WTC11 (cell line): ENCODE measurements around the gene CAB39L. TPM values are rescaled to one million over a fixed set of nuclear protein-coding genes. Genes with fewer than 3 reads are reported as not detected.

ENCODE experiments used
- ATAC-seq: fragments of 200-7000 bp; cut with Tn5 transposase; 2 replicates; pipeline ENCODE4 v1.10.0; 2021; ENCODE audit warnings: mild to moderate bottlenecking, moderate library complexity
- CTCF ChIA-PET: fragments of 300-600 bp; sonication (Branson Sonifier 250); formaldehyde crosslinking; loops from one replicate; lab custom pipeline; 2021; ENCODE audit warnings: antibody characterized with exemption; lab: Charles Lee
- POLR2A ChIA-PET: fragments of 350-600 bp; sonication (Branson Sonifier 250); formaldehyde crosslinking; loops from one replicate; lab custom pipeline; 2021; ENCODE audit warnings: antibody characterized with exemption; lab: Charles Lee
- DNase-seq: peaks from one replicate; pipeline ENCODE4 v3.0.0; 2021; ENCODE audit warnings: low spot score
- H3K27ac Mint-ChIP-seq: 2 replicates; pipeline ENCODE4 v1.8.0; 2021; ENCODE audit warnings: mixed read lengths
- H3K27me3 Mint-ChIP-seq: 2 replicates; pipeline ENCODE4 v1.8.0; 2021; ENCODE audit warnings: low read depth, mild to moderate bottlenecking, moderate library complexity, mixed read lengths
- H3K36me3 Mint-ChIP-seq: 2 replicates; pipeline ENCODE4 v1.8.0; 2021; ENCODE audit warnings: mixed read lengths
- H3K4me1 Mint-ChIP-seq: 2 replicates; pipeline ENCODE4 v1.8.0; 2022; ENCODE audit warnings: mixed read lengths
- H3K4me3 Mint-ChIP-seq: 2 replicates; pipeline ENCODE4 v1.8.0; 2021; ENCODE audit warnings: mild to moderate bottlenecking, moderate library complexity, mixed read lengths
- H3K9me3 Mint-ChIP-seq: 2 replicates; pipeline ENCODE4 v1.8.0; 2021; ENCODE audit warnings: mixed read lengths
- CREB1 ChIP-seq: sonication (generic); formaldehyde crosslinking; IDR thresholded peaks from 2 replicates; pipeline ENCODE4 v1.8.0; 2023; ENCODE audit warnings: mild to moderate bottlenecking, missing genetic modification reagents
- CREM ChIP-seq: sonication (generic); formaldehyde crosslinking; IDR thresholded peaks from 2 replicates; pipeline ENCODE4 v1.8.1; 2022; ENCODE audit warnings: mild to moderate bottlenecking, missing genetic modification reagents, moderate library complexity
- GABPB1 ChIP-seq: sonication (generic); formaldehyde crosslinking; IDR thresholded peaks from 2 replicates; pipeline ENCODE4 v1.8.1; 2023; ENCODE audit warnings: mild to moderate bottlenecking, missing genetic modification reagents
- GRHL2 ChIP-seq: fragments of 250-450 bp; sonication (Bioruptor Pico); IDR thresholded peaks from 2 replicates; pipeline ENCODE4 v1.8.0; 2022; ENCODE audit warnings: mild to moderate bottlenecking, moderate library complexity; ENCODE audit not compliant: insufficient replicate concordance, severe bottlenecking
- MYBL2 ChIP-seq: sonication (generic); formaldehyde crosslinking; IDR thresholded peaks from 2 replicates; pipeline ENCODE4 v1.8.1; 2023; ENCODE audit warnings: mild to moderate bottlenecking, moderate library complexity, missing genetic modification reagents
- OVOL2 ChIP-seq: fragments of 250-450 bp; sonication (Bioruptor Pico); IDR thresholded peaks from 2 replicates; pipeline ENCODE4 v1.9.0; 2021; ENCODE audit warnings: mild to moderate bottlenecking, borderline replicate concordance
- PRRX2 ChIP-seq: fragments of 250-450 bp; sonication (Bioruptor Pico); IDR thresholded peaks from 2 replicates; pipeline ENCODE4 v1.8.0; 2021; ENCODE audit warnings: mild to moderate bottlenecking
- SOX15 ChIP-seq: fragments of 250-450 bp; sonication (Bioruptor Pico); IDR thresholded peaks from 2 replicates; pipeline ENCODE4 v1.9.0; 2021; ENCODE audit warnings: mild to moderate bottlenecking
- ZMAT4 ChIP-seq: fragments of 250-450 bp; sonication (Bioruptor Pico); IDR thresholded peaks from 2 replicates; pipeline ENCODE4 v1.9.0; 2021; ENCODE audit warnings: mild to moderate bottlenecking
- total RNA-seq: library from RNA; stranded (reverse); gene quantifications from 3 replicates; pipeline ENCODE4 v1.2.3, GENCODE V29; 2021
- TF ChIP-seq, protein P1 (sequence below): sonication (generic); formaldehyde crosslinking; IDR thresholded peaks from 2 replicates; pipeline ENCODE4 v1.8.1; 2022; ENCODE audit warnings: mild to moderate bottlenecking, missing genetic modification reagents, moderate library complexity, borderline replicate concordance
- TF ChIP-seq, protein P2 (sequence below): sonication (generic); formaldehyde crosslinking; IDR thresholded peaks from 2 replicates; pipeline ENCODE4 v1.8.1; 2023; ENCODE audit warnings: mild to moderate bottlenecking, missing genetic modification reagents, borderline replicate concordance
- TF ChIP-seq, protein P3 (sequence below): sonication (generic); formaldehyde crosslinking; IDR thresholded peaks from 2 replicates; pipeline ENCODE4 v1.8.1; 2022; ENCODE audit warnings: low read depth, missing genetic modification reagents, borderline replicate concordance
- TF ChIP-seq, protein P4 (sequence below): sonication (generic); formaldehyde crosslinking; IDR thresholded peaks from 2 replicates; pipeline ENCODE4 v1.8.1; 2023; ENCODE audit warnings: mild to moderate bottlenecking, missing genetic modification reagents
- TF ChIP-seq, protein P5 (sequence below): fragments of 250-450 bp; sonication (Bioruptor Pico); IDR thresholded peaks from 2 replicates; pipeline ENCODE4 v1.8.0; 2021; ENCODE audit warnings: mild to moderate bottlenecking

The CAB39L gene
- total RNA-seq, 1 experiment from 2014 or later, result 3.3 TPM

- TF ChIP-seq, protein P1, sequence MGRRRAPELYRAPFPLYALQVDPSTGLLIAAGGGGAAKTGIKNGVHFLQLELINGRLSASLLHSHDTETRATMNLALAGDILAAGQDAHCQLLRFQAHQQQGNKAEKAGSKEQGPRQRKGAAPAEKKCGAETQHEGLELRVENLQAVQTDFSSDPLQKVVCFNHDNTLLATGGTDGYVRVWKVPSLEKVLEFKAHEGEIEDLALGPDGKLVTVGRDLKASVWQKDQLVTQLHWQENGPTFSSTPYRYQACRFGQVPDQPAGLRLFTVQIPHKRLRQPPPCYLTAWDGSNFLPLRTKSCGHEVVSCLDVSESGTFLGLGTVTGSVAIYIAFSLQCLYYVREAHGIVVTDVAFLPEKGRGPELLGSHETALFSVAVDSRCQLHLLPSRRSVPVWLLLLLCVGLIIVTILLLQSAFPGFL (CRISPR knock-in tag), result no peak
- TF ChIP-seq SOX15 (CRISPR knock-in tag) (no peak), OVOL2 (no peak), CREB1 (no peak)
- TF ChIP-seq, protein P2, sequence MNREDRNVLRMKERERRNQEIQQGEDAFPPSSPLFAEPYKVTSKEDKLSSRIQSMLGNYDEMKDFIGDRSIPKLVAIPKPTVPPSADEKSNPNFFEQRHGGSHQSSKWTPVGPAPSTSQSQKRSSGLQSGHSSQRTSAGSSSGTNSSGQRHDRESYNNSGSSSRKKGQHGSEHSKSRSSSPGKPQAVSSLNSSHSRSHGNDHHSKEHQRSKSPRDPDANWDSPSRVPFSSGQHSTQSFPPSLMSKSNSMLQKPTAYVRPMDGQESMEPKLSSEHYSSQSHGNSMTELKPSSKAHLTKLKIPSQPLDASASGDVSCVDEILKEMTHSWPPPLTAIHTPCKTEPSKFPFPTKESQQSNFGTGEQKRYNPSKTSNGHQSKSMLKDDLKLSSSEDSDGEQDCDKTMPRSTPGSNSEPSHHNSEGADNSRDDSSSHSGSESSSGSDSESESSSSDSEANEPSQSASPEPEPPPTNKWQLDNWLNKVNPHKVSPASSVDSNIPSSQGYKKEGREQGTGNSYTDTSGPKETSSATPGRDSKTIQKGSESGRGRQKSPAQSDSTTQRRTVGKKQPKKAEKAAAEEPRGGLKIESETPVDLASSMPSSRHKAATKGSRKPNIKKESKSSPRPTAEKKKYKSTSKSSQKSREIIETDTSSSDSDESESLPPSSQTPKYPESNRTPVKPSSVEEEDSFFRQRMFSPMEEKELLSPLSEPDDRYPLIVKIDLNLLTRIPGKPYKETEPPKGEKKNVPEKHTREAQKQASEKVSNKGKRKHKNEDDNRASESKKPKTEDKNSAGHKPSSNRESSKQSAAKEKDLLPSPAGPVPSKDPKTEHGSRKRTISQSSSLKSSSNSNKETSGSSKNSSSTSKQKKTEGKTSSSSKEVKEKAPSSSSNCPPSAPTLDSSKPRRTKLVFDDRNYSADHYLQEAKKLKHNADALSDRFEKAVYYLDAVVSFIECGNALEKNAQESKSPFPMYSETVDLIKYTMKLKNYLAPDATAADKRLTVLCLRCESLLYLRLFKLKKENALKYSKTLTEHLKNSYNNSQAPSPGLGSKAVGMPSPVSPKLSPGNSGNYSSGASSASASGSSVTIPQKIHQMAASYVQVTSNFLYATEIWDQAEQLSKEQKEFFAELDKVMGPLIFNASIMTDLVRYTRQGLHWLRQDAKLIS (CRISPR knock-in tag), result no peak
- TF ChIP-seq, all 79 proteins: peak for 0
Measured at GRCh38 chr13:49472186-49472585, 28.3 kb upstream of the CAB39L start (continued).

- H3K4me1 Mint-ChIP-seq, result no peaks in the 10 kb centered on the region
- DNase-seq (no peak), ATAC-seq (no peak)
- H3K27me3 Mint-ChIP-seq, result no peaks in the 10 kb centered on the region
- H3K9me3 Mint-ChIP-seq, result peaks cover 33% of the 10 kb centered on the region
- no peak overlapping the region for H3K4me3 Mint-ChIP-seq
- H3K27ac Mint-ChIP-seq, result no peak overlapping the region
- TF ChIP-seq, protein P3, sequence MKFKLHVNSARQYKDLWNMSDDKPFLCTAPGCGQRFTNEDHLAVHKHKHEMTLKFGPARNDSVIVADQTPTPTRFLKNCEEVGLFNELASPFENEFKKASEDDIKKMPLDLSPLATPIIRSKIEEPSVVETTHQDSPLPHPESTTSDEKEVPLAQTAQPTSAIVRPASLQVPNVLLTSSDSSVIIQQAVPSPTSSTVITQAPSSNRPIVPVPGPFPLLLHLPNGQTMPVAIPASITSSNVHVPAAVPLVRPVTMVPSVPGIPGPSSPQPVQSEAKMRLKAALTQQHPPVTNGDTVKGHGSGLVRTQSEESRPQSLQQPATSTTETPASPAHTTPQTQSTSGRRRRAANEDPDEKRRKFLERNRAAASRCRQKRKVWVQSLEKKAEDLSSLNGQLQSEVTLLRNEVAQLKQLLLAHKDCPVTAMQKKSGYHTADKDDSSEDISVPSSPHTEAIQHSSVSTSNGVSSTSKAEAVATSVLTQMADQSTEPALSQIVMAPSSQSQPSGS (CRISPR knock-in tag), result no peak
- TF ChIP-seq, protein P1 (CRISPR knock-in tag), result no peak
- ChIA-PET POLR2A (interaction anchor here (0.7 kb wide), 1 partner anchor 12 kb away, joined by 3 read pairs; no protein-coding TSS in a partner anchor), CTCF (no interaction called here)
- peaks cover 44% of the 10 kb centered on the region for H3K36me3 Mint-ChIP-seq
Measured at GRCh38 chr13:49466292-49466838, 22.5 kb upstream of the CAB39L start.

DNA sequence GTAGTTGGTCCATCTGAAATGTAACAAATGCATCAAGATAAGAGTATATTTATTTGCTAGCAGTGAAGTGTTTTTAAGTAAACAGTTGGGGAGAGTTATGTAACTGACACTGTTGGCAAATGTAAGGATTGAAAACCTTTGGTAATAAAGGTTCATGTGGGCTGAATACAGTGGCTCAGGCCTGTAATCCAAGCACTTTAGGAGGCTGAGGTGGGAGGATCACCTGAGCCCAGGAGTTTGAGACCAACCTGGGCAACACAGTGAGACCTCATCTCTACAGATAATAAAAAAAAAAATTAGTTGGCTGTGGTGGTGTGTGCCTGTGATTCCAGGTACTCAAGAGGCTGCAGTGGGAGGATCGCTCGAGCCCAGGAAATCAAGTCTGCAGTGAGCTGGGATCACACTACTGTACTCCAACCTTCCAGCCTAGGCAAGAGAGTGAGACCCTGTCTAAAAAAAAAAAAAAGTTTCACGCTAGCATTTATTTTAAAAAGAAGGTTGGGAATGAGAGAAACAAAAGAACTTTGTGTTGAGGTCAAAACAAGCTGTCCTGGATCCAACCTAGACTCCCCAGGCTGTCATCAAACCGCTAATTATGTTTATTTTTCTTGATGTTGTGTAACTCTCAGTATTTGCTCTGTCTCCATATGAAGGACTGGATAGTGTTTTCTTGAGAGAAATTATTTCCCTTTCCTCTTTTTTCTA lies 20.9 kb upstream of the CAB39L start:
- POLR2A ChIA-PET, result interaction anchor here (0.6 kb wide), 1 partner anchor 1822 kb away, joined by 3 read pairs; no protein-coding TSS in a partner anchor
- no peaks in the 10 kb centered on the region for H3K27me3 Mint-ChIP-seq
- no peak for ATAC-seq
- no peaks in the 10 kb centered on the region for H3K4me1 Mint-ChIP-seq
- no peak overlapping the region for H3K27ac Mint-ChIP-seq
- TF ChIP-seq MYBL2 (no peak), GABPB1 (CRISPR knock-in tag) (no peak), GRHL2 (CRISPR knock-in tag) (no peak), ZMAT4 (no peak), CREM (CRISPR knock-in tag) (no peak), PRRX2 (CRISPR knock-in tag) (no peak)
- TF ChIP-seq, protein P4, sequence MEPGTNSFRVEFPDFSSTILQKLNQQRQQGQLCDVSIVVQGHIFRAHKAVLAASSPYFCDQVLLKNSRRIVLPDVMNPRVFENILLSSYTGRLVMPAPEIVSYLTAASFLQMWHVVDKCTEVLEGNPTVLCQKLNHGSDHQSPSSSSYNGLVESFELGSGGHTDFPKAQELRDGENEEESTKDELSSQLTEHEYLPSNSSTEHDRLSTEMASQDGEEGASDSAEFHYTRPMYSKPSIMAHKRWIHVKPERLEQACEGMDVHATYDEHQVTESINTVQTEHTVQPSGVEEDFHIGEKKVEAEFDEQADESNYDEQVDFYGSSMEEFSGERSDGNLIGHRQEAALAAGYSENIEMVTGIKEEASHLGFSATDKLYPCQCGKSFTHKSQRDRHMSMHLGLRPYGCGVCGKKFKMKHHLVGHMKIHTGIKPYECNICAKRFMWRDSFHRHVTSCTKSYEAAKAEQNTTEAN, result no peak
- TF ChIP-seq, protein P5, sequence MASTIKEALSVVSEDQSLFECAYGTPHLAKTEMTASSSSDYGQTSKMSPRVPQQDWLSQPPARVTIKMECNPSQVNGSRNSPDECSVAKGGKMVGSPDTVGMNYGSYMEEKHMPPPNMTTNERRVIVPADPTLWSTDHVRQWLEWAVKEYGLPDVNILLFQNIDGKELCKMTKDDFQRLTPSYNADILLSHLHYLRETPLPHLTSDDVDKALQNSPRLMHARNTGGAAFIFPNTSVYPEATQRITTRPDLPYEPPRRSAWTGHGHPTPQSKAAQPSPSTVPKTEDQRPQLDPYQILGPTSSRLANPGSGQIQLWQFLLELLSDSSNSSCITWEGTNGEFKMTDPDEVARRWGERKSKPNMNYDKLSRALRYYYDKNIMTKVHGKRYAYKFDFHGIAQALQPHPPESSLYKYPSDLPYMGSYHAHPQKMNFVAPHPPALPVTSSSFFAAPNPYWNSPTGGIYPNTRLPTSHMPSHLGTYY (CRISPR knock-in tag), result no peak
- TF ChIP-seq, protein P3 (CRISPR knock-in tag), result no peak
- TF ChIP-seq, all 79 proteins: peak for 0
- DNase-seq, result no peak
- Mint-ChIP-seq H3K4me3 (no peak overlapping the region), H3K9me3 (peaks cover 40% of the 10 kb centered on the region), H3K36me3 (peaks cover 50% of the 10 kb centered on the region)
- CTCF ChIA-PET, result no interaction called here
